ENCODE results near the gene LRFN5.

Gene LRFN5

DNA sequence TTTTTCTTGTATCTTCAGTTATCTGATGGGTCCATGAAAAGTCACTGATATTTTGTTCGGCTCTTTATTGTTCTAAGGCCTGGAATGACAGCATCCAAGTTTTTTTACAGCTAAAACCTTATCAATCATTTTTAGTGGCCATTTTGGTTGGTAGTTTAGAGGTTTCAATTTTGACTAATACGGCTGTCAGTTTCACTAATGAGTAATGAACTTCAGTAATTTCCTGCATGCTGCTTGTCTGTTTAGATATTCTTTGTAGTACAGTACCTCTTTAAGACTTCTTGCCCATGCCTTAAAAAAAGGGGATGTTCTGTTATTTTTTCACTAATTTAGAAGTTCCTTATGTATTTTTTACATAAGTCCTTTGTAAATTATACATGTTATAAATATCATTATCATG is 176.7 kb downstream of the LRFN5 start:
- DNase-seq, result no peak

DNA sequence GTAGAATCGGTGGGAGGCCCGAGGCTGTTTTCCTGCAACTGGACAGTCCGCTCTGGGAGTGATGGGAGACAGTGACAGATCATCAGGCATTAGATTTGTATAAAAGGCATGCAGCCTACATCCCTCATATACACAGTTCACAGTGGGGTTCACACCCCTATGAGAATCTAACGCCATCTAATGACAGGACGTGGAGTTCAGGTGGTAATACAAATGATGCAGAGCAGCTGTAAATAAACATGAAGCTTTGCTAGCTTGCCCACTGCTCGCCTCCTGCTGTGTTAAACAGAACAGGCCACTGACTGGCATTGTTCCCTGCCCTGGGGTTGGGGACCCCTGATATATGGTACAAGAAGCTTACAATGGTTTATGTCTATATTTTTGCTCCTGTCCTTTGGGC is 179.0 kb downstream of the LRFN5 start:
- no peak for DNase-seq

DNA sequence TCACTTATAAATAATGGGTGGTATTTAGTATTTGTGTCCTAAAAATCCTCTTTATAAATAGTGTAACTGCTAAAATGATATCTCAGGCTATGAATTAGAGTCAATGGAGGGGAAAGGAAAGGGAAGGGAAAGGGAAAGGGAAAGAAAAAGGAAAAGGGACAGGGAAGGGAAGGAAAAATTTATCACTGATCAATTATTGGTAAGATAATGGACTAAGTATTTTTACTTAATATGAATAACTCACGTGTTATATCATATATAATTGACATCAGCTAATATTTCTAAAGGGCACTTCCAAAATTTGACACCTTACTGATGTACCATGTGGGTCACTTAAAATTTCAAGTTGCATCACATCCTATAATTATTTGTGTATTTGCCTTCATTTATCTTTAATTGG is 193.1 kb downstream of the LRFN5 start:
- DNase-seq, result no peak

DNA sequence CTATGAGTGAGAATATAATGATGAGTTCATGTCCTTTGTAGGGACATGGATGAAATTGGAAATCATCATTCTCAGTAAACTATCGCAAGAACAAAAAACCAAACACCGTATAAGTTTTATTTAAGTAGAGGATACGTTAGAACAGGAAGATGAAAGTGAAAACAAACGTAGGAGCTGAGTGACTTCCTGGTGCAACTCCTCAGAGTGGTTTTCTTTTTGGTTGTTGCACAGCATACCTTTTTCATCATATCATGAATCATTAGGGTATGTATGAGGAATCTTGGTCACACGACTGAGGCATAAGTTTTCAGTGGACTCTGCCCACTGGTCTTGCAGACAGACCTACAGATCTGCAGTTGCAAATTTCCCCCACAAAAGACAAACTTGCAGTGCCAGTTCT is 199.0 kb downstream of the LRFN5 start:
- DNase-seq, result no peak

DNA sequence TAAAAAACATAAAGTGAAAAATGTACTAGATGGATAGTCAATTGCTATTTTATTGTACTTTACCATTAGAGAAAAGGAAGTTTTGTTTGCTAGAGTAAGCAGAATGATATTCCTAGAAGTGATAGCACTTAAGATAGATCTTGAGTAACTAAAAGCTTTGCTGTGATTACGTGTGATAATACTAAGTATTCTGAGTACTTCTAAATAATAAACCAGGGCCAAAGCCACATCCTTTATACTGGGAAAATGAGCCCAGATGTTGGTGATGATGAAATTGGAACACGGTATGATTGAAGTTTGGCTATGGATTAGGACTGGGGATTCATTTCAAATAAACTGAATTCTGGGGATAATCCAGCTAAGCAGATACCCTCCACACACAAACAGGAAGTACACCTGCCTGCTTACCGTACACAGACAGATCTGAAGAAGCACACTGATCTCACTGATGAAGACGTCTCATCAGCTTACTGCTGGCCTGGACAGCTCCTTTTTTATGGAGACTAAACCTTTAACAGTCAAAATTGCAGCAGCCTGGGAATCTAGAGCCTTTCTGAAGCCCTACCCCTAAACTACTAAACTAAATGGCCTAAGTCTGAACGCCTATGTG is 199.8 kb downstream of the LRFN5 start:
- no peak for DNase-seq

DNA sequence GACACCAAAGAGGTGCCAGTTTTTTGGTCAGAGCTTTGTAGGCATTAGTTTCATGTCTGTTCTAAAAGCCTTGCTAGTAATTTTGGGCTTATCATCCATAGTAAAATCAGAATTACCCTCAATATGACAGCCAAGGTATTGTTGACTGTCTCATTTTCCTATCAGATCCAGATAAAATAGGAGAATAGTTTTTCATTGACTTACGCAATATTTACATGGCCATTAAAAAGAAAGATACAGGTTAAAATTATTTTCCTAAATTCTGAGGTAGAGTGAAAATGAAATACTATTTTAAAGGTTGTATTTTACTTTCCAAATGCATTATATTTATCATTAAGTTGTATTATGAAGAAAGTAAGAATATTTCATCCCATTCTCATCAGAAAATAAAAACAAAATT is 203.7 kb downstream of the LRFN5 start:
- DNase-seq, result no peak

DNA sequence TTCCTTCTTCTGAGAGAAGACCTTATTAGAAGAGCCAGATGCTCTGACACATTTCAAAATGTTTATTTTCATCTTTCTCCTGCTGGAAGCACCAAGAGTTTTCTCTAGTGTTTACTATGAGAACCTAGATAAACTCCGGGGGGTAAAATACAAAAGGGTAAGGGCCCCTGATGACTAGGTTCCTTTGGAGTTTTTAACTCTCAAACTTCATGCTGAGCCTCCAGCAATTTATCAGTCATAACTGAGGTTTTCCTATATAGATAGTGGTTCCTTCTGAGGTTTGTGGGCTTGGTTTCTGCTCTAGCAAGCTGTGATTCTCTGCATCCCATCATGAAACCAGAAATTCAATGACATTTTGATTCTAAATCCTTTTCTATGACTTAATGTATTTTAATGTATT is 210.9 kb downstream of the LRFN5 start:
- DNase-seq, result no peak

DNA sequence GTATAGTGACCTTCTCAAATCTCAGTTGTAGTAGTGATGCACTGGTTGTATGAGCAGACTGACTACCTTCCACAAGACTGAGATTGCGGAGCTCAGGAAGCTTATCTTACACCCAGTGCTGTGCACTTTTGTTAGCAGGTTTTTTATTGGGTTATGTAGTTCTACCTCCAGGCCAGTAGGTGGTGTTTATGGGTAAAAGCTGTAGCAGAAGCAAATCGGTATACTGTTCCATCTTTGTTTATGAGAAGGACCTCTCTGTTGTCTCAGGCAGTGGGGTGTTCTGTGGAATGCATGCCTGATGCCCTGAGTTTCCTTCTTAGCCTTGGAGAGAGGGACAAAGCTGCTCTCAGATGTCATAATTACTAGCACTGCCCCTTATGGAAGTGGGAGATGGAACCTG is 217.8 kb downstream of the LRFN5 start:
- no peak for DNase-seq

DNA sequence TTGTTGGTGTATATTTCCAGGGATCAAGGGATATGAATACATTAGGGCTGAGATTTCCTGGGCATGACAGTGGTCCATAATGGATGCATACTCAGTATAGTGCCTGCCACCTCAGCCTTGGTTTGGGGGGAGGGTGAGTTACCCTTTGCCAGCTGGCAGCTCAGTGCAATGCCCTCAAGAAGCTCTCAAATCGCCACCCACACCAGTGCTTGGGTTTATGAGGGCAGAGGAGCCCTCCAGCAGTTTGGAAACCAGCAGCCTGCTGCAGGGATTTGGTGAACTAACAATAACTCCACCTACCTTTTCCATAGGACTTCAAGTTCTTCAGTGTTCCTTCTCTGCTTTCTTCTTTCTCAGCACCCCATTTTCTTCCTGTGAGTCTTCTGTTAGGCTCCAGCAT is 218.9 kb downstream of the LRFN5 start:
- no peak for DNase-seq

DNA sequence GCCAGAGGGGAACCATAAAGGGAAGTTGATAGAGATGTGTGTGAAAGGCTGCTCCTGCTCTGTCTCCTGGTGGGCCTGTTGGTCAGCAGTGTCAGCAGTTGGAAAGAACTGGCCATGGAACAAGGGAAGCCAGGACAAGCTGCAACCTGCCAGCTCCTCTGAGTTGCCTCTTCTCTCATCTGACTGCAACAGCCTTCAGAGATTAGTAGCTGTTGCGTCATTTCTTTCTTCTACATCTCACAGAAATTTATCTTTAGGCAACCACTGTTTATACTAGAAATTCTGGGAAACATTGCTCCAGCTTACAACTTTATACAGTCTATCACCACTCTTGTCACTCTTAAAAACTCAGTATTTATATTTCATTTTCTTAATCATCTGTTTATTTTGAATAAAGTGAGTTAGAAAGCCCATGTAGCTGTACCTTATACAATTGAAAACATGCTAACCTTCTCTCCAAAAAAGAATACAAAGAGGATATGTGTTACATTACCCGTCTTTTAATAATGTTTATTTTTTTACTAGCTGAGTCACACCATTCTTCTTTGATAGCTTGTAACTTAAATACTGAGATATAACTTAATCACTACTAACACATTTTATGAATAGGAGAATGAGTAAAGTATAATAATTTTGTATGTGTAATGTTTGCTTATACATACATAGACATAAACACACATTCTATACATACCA is 224.2 kb downstream of the LRFN5 start:
- DNase-seq, result no peak

DNA sequence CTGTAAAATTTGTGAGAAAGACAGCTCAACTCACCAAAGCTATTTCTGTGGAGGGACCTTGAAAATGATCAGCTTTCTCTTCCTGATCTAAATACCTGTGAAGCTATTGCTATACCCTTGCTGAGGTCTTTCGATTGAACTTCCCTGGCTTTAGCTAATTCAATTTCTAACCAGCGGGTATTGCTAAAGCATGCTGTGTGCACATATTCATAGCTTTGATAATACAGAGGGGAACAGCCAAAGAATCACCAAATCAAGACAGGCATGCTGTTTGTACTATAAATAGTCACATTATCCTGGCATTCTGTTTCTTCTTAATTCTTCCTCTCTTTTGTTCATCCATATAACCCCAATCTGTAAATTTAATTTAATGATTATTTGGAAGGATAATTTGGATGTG is 233.0 kb downstream of the LRFN5 start:
- DNase-seq, result no peak

DNA sequence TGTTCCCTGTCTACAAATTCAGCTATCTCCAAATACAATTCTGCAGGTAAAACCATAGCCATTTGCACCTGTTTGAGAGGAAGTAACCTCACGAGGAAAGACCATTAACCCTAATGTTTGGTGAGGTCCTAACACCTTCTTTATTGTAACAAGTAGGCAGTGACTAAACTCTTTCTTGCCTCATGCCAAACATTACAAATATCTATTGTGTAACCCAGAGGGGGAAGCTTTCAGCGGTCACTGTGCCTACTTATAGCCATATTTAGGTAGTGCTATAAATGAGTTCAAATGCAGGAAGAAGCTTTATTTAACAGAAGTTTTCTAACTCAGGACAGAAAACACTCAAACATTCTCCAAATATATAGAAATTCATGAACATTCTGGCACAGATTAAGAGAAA is 252.7 kb downstream of the LRFN5 start:
- DNase-seq, result no peak

DNA sequence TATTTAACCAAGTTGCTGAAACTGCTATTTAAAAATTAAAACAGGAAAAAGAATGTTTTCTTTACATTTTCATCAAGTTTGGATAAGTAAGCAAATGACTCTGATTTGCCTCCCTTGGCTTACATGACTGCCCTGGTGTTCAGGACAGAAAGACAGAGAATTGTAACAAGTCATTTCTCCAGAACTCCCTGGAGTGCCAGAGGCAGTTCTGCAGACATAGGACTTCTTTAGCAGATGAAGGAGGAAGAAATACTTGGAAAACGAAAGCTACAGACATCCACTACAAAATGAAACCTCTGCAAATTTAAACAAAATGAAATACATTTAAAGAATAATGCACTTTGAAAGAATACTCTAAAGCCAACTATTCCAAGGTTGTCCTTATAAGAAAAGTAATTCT is 253.9 kb downstream of the LRFN5 start:
- no peak for DNase-seq

DNA sequence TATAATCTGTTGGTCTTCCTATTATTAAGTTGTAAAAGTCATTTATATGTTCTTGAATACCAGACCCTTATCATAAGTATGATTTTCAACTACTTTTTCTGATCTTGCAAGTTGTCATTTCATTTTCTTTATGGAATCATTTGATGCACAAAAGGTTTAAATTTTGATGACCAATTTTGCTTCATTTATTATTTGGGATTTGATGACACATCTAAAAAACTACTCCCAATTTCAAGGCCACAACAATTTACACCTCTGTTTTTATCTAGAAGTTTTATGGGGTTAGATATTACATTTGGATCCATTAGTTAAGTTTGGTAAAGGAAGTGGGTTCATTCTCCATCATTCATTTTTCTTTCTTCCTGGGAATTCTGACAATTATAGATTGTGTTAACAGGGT is 259.2 kb downstream of the LRFN5 start:
- no peak for DNase-seq

DNA sequence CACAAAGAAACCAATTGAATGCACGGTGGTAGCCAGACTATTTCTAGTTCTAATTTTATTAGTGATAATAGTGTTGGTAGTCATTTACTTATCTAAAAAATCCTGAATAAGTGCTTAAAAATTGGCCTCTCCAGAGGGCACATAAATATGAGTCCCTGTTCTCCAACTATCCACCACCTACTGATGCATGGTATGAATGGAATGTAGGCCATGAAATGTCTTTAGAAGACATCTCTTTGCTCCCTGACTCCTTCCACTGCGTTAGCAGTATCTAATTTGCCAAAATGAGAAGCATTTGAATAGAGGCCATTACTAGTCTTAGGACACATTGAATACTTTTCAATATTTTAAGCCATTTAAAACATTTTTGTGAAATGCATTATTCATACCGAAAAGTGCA is 261.7 kb downstream of the LRFN5 start:
- DNase-seq, result no peak

DNA sequence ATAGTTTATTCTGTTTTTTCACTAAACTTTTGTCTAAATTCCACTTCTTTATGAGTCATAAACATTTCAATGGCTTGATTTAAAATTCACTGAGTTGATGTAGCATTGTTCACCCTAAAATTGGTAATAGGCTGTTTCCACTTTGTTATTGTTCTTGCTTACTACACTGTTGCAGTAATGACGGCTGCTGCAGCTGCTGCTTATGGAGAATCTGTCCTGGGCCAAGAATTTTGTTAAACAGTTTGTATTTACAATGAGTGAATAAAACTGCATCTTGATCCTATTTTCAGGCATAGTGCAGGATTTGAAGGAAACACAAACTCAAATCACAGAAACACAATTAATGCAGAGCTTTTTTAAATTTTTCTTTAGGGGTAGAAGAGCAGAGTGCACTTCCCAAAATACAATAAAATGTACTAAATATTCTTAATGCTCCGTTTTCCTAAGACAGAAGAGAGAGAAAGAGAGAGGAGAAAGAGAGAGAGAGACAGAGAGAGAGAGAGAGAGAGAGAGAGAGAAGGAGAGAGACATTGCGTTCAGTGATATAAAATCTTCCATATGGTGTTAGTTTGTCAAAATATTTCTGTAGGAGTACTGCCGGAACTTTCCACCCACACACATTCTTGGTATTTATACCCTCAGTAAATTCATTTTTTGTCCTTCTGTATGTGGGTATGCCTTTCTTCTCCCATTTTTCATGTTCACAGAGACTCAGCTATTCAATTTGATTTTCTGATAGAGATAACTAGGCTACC is 266.4 kb downstream of the LRFN5 start:
- DNase-seq, result no peak

DNA sequence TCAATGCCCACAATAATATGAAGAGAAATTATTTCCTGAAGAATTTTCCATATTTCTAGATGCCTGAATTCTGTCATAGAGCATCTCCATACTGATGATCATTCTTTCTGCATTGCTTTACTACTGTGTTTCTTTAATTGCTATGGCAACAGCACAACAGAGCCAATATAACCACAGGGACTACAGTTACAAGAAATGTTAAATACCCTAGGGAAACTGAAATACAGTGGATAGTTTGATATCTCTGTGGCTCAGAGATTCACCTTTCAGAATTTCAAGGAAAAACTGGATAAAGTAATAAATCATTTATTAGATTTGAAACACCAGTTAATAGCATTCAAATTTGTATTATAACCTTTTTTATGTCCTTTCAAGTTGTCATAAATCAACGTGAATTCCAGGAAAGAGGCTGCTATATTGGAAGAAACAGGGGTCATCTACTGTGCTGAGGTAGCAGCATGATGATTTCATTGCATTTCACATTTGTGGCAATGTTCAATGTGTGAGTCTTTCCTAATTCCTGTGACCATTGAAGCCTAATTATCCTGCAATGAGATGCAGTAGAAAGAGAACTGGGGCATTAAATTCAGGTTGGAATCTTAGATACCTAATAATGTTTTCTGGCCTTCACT is 267.1 kb downstream of the LRFN5 start:
- DNase-seq, result no peak

DNA sequence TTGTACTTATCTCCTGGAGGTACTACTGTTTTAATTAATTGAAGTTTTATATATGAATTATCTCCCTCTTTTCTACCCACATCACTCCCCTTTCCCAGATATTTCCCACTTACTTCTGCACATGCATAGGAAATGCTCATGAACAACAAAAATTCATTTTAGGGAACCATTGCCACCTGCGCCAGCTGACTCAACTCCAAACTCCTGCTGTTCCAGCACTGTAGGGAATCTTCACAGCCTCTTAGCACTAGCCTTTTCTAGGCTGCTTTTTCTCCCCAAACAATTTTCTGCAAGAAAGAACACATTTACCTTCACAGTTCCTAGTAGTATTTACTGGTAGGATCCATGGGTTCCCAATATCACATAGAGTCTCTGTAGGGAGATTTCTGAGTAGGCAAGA is 268.4 kb downstream of the LRFN5 start:
- DNase-seq, result no peak

DNA sequence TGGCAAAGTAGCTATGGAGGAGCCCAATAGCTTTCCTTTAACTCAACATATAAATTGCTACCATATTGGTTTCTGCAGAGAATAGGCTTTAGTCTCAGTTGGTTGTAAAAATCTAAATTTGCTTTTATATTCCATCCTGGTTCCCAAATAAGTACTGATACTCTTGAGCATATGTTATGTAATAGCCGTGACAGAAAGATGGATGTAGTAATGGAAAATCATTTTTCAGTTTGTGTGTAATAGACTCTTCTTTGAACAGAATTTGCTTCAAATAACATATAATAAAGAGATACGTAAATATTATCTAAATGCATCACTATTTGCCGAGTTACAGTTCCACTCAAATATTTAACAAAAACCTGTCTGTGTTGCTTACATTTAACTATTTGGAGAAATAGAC is 271.6 kb downstream of the LRFN5 start:
- DNase-seq, result no peak

DNA sequence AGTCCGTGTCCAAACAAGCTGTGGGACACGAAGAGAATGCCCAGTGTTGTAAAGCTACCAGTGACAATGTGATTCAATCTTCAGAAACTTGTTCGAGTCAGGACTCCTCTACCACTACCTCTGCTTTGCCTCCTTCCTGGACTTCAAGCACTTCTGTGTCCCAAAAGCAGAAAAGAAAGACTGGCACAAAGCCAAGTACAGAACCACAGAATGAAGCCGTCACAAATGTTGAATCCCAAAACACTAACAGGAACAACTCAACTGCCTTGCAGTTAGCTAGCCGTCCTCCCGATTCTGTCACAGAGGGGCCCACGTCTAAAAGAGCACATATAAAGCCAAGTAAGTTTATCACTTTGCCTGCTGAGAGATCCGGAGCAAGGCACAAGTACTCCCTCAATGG is 284.9 kb downstream of the LRFN5 start:
- DNase-seq, result no peak

DNA sequence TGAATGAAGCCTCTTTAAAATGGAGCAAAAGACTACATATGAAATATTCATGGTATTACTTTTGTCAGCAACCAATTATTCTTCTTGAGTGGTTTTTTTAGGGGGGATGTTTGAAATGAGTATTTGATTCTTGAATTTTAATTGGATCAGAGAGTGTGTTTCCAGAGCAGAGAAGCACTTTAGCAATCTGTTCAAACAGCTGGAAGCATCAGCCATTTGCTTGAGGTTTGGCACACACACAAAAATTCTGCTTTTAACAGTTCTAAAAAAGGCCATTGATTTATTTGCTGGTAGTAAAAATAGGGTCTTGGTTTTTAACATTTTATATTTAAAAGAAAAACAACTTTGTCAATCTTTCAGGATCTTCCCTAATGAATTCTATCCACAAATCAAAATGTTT is 292.7 kb downstream of the LRFN5 start:
- no peak for DNase-seq

DNA sequence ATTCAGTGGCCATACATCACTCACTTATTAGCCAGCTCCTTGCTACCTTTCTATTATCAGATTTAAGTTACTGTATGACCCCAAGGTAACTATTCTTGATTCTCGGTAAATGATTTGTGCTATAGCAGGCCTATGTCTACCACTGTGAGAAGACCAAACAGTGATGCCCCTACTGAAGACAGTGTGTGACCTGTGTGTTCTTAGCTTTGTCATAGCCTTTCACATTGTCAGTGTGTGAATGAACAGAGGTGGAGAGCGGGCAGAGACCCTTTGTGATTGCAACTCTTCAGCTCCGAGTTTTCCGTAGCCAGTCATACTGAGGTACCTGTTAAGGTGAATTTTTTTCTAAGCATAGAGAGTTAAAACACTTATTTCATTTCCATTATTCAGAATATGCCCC is 294.0 kb downstream of the LRFN5 start:
- no peak for DNase-seq

DNA sequence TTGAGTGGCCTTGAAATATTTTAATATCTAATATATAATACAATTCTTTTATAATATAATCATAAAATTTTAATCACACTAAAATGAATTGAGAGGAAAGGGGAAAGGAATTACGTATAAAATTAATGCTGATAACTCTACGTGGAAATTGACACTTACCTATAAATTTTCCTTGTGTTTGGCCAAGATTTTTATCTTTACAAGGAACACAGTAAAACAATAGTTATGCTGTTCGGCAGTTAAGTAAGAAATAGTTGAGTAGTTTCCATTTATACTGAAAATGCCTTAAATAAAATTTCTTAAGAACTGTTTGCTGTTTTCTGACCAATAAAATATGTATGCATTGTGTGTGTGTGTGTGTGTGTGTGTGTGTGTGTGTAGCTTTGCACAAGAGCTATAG is 294.4 kb downstream of the LRFN5 start:
- DNase-seq, result no peak

DNA sequence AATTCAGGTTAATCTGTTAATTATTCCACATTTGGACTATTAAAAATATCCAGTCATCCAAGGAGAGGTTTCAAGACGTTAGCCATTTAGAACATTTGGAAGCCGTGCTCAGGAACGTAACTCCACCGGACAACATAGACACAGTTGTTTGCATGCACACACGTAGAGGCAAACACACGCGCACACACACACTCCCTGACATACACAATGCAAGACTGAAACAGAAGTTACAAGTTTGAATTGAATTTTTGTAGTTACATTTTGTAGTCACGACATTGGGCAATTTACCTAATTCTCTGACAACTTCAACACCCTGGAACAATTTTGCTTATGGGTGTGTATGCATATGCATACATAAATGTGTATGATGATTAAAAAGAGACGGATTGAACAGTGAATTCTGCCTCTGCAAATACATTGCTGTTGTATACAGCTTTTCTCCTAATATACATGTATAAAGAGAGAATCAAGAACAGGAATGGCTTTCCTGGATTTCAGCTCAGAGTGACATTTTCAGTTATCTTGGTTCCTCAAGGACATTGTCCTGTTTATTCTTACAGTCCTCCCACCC is 298.8 kb downstream of the LRFN5 start:
- DNase-seq, result no peak
